NK-92 (cell line): Measurements from ENCODE around the gene PKMYT1.
"Not testable (repeated sequence)": the region's sequence is repeated elsewhere in the genome, so short reads cannot be mapped to it uniquely, and the experiment has no call there.

Experiments
- DNase-seq: peaks from one replicate; lab custom pipeline; 2025; ENCODE audit not compliant: unreplicated experiment; lab: John Stamatoyannopoulos, UW

Gene PKMYT1

DNA sequence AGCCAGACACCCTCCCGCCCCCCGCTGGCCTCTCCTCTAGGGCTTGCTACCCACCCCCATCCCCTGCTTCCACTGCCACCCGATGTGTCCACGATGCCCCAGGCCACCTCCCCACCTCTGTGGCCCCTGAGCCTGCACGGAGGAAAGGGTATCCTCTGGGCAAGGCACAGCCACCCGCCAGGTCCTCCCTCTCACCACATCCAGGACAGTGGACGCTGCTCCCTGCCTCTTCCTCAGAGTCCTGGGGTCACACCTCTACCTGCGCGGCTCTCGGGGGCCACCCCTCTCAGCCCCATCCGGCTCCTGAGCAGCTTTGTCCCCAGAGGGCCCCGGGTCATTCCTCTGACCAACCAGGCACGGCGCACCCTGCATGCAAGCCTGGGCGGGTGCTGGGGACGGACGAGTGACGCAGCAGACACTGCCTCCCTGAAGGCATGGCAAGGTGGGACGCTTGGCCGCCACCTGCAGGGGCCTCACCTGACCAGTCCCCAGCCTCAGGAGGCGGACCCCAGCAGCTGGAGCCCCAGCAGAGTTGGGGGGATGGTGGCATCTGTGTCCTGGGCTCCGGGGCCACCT lies 43.7 kb downstream of the PKMYT1 start:
- no peak for DNase-seq

DNA sequence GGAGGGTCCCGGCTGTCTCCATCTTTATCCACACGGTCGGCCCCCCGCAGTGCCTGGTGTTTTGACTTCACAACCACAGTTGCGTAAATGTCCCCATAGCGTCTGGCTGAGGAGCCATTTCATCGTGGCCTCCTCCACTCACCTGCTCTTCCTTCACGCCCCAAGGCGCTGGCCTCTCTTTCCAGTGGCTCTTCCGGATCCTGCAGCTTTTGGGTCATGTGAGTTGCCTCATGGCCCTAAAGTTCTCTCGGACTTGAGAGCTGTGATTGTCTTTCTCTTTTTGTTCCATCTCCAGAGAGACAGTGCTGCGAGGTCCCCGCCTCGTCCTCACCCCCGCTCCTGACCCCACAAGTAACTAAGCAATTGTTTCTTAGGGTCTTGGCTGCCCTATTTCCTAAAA lies 45.8 kb downstream of the PKMYT1 start:
- DNase-seq: no peak

DNA sequence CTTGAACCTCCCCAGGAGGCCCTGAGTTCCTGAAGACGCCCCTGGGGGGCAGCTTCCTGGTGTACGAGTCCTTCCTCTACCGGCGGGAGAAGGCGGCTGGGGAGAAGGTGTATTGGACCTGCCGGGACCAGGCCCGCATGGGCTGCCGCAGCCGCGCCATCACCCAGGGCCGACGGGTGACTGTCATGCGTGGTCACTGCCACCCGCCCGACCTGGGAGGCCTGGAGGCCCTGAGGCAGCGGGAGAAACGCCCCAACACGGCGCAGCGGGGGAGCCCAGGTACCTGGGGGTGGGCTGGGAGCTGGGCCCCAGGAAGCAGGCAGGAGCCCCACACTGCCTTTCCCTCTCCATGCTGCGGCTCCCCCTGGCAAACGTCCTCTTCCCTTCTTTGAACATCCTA lies 46.5 kb downstream of the PKMYT1 start:
- DNase-seq: no peak

DNA sequence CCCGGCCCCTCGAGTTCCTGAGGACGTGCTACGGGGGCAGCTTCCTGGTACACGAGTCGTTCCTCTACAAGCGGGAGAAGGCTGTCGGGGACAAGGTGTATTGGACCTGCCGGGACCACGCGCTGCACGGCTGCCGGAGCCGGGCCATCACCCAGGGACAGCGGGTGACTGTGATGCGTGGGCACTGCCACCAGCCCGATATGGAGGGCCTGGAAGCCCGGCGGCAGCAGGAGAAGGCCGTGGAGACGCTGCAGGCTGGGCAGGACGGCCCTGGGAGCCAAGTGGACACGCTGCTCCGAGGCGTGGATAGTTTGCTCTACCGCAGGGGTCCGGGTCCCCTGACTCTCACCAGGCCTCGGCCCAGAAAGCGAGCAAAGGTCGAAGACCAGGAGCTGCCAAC lies 47.1 kb downstream of the PKMYT1 start:
- no peak for DNase-seq

DNA sequence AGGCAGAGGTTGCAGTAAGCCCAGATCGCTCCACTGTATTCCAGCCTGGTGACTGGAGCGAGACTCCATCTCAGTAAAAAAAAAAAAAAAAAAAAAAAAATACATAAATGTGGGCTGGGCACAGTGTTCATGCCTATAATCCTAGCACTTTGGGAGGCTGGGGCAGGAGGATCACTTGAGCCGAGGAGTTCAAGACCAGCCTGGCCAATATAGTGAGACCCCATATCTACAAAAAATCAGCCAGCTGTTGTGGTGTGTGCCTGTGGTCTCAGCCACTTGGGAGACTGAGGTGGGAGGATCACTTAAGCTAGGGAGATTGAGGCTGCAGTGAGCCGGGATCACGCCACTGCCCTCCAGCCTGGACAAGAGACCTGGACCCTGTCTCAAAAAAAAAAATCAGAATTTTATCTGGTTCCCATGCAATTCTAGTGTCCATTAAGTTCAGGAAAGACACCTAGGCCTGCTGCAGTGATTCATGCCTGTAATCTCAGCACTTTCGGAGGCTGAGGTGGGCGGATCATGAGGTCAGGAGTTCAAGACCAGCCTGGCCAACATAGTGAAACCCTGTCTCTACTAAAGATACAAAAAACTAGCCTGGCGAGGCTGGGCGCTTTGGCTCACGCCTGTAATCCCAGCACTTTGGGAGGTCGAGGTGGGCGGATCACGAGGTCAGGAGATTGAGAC lies 48.9 kb downstream of the PKMYT1 start:
- DNase-seq: not testable (repeated sequence)

DNA sequence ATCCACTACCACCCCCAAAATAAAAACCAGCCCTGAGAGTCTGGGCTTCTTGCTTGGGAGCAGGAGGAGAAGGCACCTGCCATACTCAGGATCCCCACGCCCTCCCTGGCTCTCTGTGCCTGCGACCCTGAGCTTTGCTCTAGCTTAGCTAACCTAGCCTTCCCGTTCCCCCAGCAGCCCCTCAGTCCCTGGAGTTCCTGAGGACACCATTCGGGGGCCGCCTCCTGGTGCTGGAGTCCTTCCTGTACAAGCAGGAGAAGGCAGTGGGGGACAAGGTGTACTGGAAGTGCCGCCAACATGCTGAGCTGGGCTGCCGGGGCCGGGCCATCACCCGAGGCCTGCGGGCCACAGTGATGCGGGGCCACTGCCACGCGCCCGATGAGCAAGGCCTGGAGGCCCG lies 50.0 kb downstream of the PKMYT1 start:
- DNase-seq: no peak

DNA sequence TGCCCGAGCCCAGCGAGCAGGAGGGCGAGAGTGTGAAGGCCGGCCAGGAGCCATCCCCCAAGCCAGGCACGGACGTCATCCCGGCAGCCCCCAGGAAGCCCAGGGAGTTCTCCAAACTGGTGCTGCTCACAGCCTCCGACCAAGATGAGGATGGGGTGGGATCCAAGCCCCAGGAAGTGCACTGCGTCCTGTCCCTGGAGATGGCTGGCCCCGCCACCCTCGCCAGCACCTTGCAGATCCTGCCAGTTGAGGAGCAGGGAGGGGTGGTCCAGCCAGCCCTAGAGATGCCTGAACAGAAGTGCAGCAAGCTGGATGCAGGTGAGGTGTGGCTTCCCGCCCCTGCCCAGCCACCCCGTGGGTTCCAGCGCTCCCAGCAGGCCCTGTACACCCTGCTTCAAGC lies 50.6 kb downstream of the PKMYT1 start:
- DNase-seq: no peak

DNA sequence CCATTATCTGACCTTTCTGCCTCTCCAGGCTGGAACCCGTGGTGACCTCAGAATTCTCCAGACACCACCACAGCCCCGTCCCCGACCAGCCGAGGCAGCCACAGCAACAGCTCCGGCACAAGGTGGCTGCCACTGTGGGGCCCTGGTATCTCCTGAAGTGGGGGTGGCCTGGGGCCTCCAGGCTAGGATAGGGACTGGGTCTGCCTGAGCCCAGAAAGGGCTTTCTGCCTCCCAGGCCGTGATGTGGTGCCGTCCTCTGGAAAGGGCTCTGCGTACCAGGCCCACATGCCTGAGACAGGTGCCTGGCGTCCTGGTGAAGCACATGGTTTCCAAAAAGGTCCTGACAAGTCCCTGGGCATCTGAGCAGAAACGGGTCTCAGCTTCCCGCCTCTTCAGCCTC lies 51.5 kb downstream of the PKMYT1 start:
- no peak for DNase-seq

DNA sequence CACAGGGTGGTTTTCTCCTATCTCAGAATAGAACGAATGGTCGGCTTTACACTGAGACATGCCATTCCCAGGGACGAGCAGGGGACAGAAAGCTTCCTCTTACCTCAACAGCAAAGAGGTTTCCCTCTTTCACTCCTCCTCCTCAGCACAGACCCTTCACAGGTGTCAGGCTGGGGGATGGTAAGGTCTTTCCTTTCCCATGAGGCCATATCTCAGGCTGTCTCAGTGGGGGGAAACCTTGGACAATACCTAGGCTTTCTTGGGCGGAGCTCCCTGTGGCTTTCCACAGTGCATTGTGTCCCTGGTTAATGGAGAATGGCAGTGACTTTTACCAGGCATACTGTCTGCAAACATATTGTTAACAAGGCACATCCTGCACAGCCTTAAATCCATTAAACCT lies 52.1 kb downstream of the PKMYT1 start:
- not testable (repeated sequence) for DNase-seq

DNA sequence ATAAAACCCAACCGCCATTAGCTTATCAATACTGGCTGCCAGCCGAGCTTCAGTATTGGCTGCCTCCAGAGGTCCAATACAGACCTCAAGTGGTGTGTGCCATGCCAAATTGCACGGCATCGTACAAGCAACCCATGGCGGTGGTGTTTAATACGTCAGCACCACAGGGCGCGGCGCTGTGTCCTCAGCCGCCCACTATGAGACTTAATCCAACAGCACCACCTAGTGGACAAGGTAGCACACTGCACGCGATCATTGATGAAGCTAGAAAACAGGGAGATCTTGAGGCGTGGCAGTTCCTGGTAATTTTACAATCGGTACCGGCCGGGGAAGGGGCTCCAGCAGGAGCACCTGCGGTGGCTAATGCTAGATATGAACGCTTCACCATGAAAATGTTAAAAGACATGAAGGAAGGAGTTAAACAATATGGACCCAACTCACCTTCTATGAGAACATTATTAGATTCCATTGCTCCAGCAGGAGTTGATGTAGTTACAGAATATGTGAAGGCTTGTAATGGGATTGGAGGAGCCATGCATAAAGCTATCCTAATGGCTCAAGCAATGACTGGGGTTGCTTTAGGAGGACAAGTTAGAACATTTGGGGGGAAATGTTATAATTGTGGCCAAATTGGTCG lies 53.1 kb downstream of the PKMYT1 start:
- DNase-seq: no peak

DNA sequence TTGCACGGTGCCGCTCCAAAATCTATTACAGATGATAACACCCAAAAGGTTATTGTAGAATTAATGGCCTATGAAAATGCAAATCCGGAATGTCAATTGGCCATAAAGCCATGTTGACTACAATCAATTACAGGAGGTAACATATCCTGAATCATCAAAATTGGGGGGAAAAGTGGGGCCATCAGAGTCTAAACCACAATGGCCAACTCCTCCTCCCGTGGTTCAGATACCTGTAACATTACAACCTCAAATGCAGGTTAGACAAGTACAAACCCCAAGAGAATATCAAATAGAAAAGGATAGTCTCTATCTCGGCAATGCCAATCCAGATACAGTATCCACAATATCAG lies 53.6 kb downstream of the PKMYT1 start:
- no peak for DNase-seq

DNA sequence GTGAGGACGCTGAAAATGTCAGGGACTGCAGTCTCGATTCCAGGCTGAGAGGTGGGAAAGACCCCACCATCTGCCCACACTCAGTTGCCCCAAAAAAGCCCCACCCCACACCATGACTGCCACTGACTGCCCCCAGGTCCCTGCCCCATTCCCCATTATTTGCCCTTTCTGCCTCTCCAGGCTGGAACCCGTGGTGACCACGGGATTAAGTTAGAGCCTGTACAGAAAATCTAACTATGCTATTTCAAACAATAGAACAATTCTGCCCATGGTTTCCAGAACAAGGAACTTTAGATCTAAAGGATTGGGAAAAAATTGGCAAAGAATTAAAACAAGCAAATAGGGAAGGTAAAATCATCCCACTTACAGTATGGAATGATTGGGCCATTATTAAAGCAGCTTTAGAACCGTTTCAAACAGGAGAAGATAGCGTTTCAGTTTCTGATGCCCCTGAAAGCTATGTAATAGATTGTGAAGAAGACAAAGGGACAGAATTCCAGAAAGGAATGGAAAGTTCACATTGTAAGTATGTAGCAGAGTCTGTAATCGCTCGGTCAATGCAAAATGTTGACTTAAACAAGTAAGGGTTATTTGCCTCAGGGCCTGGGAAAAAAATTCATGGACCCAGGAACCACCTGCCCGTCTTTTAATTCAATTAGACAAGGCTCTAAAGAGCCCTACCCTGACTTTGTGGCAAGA lies 54.1 kb downstream of the PKMYT1 start:
- no peak for DNase-seq

DNA sequence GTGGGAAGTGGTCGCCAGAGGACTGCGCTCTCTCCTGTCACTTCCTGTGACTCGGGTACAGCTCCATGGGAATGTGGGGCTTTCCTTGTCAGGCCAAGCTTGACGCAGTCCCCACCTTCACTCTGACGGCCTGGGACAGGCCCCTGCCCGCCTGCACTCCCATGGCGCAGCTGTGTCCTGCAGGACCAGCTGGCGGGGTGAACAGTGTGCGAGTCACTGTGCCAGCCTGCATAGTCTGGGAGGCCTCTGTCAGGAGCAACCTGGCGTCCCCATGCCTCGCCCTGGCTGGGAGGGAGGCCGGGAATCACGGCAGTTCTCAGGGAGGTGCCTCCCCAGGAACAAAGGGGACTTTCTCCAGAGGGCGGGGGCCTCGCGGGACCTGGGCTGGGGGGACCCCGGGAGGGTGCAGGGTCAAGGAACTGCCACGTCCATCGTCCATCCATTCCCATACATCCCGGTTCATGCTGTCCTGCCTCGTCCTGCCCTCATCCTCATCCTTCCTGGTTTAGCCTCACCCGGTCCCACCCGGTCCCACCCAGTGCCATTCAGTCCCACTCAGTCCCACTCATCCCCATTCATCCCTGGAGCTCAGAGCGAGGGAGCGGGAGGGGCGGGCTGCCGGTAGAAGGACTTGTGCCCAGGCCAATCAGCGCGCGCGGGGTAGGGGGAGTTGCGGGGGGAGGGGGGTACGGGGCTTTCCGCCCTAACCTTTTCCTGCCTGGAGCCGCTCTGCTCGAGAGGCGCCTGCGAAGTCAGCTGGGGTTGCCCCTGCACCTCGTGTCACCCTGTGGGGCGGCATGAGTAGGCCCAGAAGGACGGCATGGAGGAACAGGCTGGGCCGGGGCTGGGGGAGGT lies 55.1 kb downstream of the PKMYT1 start:
- no peak for DNase-seq

DNA sequence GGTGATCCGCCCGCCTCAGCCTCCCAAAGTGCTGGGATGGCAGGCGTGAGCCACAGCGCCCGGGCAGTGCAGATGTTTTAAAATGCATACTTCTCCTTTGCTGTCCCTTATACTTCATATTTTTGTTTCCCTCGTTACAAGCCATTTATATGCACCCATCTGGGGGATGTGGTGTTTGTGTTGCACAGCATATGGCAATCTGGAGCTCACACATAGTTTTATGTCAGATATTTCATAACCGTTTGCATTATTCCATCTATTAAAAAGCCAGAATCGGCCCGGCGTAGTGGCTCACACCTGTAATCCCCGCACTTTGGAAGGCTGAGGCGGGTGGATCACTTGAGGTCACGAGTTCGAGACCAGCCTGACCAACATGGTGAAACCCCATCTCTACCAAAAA lies 56.8 kb downstream of the PKMYT1 start:
- DNase-seq: no peak
